GM21576 (cell line): ENCODE results near the gene ARHGEF7.

ENCODE experiments used
- ATAC-seq: cut with Tn5 transposase; IDR thresholded peaks from one replicate; pipeline ENCODE4 v1.9.1; 2021; ENCODE audit warnings: mild to moderate bottlenecking, moderate library complexity; ENCODE audit not compliant: unreplicated experiment

ARHGEF7 gene

DNA sequence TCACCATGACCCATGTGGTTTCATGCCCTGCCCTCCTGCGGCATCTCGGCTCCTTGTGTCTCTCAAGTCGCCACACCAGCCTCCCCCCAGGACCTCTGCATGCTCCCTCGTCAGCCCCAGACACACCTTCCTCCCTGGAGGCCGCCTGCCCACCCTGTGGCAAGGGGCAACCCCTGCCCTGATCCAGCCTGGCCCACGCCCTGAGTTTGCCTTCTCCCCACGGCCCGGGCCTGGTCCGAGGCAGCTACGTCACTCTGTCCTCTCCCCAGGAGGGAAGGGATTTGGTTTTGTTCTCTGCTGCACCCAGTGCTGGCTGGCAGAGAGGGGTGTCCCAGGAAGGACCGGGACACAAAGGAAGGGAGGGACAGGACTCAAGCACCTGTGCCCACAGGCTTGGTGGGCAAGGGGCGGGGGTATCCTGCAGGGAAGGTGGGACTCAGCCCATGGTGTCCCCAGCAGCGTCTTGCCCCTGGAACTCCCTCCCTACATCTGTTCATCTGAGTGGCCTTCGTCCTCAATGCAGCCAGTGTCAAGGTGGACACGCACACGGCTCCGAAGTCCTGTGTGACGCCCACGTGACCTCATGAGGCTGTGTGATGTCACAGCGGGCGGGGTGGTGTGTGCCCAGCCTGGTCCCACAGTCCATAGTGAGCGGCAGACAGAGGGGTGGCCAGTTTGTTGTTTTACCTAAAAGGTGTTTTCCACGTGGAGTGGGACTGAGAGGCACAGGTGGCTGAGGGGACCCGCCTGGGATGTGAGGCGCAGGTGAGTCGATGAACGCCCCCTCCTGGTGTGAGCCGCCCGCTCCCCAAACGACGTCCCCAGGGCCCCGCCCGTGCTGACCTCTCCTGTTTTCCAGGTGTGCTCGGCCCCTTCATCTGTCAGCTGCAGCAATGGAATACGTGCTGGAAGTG lies 205.1 kb downstream of the ARHGEF7 start, which contains the start of gene TEX29:
TSS of gene TEX29 (plus strand) at position 645 of the 914 bp plus-strand sequence. CDS start at position 894, 249 bp downstream.
- no peak for ATAC-seq

DNA sequence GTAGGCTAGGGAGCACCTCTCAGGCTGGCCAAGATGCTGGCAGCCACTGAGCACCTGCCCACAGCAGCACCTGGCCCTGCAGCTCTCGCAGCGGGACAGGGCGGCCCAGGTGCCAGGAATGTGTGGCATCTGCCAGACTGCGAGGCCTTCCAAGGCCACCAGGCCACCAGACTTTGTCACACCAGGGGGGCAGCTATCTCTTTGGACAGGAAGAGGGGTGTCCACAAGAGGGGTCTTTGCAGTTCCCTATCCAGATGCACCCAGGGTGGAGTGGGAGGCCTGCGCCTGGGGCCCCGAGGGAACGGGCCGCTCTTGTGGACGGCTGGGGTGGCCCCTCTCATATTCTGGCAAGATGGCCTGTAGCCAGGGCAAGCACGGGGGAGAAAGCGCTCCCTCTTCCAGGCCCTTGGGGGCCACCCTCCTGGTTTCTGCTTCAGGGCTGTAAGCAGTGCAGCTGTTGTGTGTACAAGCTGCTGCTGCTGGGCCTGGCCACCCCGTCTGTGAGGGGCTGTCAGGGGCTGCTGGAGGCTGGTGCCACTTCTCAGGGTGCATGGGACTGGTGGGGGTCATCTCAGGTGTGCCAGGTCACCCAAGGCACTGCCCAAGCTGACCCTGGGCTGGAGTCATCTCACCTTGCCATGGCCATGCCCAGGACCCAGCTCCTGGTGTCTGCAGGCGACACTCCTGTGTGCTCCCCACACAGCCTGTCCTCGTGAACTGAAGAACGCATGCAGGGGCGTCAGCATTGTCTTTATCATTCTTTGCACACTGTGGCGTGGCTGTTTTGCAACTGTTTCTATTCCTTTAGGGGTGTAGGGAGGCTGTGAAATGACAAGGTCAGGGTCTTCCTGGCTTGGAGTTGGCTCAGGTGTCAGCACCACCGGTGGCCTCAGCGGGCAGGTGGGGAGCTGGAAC lies 207.1 kb downstream of the ARHGEF7 start:
- no peak for ATAC-seq

DNA sequence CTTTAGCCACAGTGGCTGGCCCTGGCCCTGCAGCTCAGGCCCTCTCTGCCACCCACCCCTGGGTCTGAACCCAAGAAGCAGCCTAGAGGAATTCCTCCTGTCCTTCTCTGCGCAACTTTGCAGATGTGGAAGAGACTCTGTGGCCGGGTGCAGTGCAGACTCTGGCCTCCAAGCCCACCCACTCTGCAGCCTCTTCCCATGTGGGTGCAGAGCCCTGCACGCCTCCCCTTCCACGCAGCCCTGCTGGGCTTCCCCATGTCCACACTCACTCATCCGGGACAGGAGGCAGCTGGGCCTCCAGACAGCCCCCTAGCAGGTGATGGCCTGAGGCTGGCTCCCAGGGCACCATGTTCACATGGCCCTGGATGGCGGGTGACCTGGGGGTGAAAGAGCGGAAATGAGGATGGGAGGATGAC lies 207.8 kb downstream of the ARHGEF7 start:
- no peak for ATAC-seq

DNA sequence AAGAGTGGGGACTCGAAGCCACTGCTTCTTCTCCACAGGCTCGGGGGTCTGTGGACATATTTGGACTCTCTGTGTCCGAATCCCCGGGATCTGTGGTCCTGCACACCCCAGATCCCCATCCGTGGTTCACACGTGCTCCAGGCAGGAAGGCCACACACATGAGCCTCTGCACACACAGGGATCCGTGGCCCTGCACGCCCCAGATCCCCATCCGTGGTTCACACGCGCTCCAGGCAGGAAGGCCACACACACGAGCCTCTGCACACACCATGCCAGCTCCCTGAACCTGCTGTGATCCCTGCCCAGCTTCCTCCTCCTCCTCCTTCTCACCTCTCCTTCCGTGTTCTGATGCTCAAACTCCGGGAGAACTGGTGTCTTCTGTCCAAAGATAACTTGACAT lies 208.4 kb downstream of the ARHGEF7 start:
- no peak for ATAC-seq

DNA sequence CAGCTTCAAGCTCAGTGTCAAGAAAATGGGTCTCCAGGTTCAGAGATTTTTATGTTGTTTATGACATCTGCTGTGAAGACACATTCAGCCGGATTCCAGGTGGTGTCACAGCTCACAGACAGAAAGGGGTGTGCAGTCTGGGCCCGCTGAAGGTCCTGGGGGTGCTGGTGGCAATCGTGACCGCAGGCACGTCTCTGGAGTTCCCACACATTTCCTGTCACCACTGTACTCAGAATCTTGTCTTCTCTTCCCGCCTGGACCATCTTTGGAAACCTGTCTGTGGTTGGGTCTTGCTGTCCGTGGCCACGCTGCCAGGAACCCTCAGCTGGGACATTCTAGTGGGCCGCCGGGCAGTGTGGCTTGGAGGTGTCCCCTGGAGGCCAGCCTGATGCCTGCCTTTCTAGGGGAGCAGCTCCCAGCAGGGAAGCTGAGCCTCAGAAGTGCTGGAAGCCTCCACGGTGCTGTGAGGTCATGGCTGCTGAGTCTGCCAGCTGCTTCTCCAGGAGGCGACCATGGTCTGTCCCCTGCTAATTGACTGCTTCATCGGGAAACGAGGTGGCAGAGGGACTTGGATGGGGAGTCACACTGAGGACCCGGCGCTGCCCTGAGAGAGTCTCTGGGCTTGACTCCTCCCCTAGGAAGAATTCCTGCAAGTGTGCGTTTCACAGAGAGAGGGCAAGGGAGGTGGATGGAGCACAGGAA lies 209.0 kb downstream of the ARHGEF7 start:
- ATAC-seq, result no peak

DNA sequence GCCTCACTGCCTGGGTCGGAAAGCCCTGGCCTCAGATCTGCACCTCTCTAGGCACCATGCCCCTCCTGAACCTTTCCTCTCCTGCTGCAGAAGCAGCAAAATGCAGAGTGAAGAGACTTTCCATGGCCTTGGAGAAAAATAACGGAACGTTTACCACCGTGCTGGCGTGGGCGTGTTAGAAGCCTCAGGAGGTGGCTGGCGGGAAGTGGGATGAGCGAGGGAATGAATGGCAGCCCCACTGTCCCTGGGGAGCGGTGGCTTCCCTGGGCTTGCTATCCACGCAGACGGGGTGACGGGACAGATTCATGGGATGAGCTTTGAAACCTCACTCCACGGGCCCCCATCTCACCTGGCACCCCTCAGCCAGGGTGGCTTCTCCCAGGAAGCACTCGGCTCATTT lies 209.6 kb downstream of the ARHGEF7 start:
- ATAC-seq, result no peak

DNA sequence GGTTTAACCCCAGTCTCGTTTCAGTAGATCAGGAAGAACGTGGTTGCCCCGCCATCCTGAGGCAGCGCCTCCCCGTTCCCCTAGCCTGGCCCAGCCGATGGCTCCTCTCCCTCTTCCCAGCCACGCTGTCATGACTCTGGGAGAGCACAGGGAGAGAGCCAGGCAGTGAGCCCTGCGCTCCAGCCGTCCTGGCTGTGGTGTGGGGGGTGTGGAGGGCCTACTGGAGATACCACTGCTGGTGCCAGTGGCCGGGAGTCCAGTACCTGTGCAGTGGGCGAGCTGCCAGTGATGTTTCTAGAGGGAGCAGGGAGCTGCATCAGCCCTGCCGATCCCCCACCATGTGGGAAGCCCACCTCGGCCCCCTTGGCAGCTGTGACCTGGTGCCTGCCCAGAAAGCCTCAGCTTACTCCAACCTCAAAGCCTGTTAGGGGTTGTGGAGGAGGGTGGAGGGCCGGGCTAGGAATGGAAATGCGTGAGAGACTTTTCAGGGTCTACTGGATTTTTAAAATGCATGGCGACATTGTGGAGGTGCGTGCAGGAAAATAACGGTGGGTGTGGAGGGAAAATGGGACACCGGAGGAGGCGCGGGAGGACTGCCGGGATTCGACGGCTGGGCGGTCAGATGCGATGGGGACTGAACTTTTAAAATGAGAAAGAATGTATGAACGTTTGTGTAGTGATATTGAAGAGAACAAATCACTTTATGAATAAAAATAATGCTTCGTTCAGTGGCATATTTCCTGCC lies 210.2 kb downstream of the ARHGEF7 start:
- no peak for ATAC-seq

DNA sequence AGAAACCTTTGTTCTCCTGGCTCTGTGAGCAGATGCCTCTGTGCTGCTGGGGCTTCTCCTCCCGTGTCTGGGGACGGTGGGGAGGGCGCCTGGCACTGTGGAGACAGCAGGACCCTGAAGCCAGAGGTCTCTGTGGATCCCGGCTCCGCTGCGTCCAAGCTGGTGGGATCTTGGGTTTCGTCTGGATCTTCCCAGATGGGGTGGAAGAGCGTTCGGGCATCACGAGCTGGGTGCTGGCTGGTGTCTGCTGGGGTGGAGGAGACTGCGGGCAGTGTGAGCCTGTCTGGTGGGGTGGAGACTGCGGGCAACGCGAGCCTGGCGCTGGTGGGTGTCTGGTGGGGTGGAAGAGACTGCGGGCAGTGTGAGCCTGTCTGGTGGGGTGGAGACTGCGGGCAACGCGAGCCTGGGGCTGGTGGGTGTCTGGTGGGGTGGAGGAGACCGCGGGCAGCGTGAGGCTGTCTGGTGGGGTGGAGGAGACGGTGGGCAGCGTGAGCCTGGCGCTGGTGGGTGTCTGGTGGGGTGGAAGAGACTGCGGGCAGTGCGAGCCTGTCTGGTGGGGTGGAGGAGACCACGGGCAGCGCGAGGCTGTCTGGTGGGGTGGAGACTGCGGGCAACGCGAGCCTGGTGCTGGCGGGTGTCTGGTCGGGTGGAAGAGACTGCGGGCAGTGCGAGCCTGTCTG lies 211.0 kb downstream of the ARHGEF7 start:
- ATAC-seq, result no peak

DNA sequence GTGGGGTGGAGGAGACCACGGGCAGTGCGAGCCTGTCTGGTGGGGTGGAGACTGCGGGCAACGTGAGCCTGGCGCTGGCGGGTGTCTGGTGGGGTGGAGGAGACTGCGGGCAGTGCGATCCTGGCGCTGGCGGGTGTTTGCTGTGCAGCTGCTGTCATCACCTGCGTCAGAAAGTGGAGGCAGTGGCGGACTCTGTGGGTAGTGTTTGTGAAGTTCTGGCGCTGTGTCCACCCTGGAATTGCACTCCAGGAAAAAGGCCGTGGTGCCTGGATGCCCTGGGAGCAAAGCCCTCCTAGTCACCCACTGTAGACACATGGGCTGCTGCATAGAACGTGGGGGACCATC lies 211.5 kb downstream of the ARHGEF7 start:
- no peak for ATAC-seq

DNA sequence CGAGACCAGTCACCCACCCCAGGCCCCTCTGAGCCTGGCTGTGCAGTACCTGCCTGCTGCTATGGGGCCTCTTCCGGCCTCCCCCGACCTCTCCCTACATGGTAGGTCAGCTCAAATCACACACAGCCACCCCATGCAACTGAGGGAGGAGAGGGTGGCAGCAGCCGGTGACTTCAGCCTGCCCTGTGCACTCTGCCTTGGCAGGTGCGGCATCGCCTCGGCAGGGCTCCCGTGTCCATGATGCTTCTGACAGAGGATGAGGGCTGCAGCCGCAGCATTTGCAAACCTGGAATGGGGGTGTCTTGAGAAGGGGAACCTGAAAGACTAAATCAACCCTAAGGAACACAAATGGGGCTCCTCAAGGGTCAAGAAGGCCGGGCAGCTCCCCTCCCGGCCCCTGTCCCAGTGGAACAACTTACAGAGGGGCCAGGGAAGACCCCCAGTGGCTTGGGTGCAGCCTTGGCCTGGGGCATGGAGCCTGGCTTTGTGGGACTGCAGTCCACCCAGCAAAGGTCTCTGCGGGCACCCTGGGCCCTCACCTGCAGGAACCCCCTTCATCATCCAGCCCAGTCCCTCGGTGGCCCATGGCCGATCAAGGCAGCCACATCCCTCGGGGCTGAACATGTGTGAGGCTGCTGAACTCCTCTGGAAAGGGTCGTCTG lies 212.0 kb downstream of the ARHGEF7 start:
- ATAC-seq, result no peak

DNA sequence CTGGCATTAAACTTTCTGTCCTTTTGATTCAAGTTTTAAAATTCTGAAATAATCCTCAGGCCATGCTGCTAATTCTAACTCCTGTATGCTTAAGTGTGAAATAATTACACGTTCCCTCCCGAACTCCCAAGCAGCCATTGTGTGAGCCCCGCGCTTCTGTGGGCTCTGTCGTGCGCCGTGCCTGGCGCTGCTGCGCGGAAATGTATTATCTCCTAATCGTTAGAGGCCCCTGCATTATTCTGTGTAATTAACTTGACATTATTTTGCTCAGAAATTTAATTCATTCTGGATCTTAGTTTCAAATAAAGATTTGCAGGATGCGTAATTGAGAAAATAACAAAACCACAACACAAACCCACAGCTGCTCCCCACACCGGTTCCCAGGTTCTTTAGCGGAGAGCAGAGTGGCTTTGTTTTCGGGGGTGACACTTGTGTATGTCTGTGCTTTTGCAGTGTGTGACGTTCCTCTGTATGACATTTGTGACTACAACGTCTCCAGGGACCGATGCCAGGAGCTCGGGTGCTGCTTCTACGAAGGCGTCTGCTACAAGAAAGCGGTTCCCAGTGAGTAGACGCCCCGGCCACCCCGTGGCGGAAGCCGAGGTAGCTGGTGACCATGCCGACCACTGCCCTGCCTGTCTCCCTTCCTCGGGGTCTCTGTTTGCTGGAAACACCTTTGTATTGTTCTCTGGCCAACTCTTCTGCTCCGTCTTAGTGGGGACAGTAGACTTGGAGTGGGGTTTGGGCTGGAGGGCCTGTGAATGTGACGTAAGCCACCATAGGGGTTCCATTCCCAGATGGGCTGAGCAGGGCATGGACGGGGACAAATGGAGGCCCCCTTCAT lies 212.8 kb downstream of the ARHGEF7 start:
- no peak for ATAC-seq

DNA sequence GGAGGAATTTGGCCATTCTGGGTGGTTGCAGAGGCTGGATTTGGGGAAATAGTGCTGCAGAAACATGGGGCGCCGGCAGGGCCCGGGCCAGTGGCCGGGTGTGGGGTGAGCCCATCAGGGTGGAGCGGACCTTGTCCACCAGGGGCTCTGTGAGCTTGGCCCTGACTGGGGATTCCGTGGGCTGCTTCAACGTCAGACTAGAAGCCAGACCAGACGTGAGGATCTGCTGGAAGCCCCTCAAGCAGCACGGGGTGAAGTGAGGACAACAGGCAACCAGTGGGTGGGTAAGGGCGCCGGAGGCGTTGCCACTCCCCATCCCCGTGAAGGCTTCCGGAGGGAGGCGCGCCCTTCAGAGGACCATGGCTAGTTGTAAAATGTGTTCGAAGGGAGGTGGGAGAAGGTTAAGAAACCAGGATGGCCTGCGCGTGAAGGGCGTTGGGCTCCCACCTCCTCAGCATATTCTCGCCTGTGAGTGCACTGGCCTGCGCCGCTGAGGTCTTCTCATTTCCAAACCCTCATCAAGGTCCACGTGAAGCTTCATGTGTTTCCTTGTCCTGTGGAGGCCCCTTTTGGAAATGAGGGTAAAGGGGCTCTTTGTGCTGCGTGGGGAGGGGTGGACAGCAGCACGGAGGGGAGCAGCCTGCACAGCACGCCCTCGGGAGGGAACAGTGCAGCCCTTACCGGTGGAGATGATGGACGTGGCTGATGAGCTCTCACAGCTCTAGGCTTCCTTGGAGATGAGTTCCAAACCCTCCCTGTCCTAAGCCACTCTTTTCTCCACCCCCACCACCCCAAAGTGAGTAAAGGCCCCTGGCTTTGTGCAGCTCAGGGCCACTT lies 213.7 kb downstream of the ARHGEF7 start:
- ATAC-seq, result no peak

DNA sequence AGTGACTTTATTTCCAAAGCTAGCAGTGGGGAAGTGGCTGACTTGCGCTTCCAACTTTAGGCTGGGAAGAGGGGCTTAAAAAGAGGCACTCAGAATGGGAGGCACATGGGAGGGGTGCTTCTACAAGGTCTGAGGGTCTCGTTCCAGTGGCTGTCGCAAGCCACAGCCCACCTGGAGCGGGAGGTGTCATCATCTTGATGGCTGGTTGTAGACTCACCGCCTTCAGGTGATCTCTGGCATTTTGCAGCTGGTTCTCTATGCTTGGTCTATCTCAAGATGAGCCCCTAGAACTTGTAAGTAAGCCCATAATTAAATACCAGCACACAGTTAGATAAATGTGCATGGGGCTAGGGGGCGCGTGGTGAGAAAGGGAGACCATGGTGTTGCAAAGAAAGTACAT lies 214.5 kb downstream of the ARHGEF7 start:
- no peak for ATAC-seq

DNA sequence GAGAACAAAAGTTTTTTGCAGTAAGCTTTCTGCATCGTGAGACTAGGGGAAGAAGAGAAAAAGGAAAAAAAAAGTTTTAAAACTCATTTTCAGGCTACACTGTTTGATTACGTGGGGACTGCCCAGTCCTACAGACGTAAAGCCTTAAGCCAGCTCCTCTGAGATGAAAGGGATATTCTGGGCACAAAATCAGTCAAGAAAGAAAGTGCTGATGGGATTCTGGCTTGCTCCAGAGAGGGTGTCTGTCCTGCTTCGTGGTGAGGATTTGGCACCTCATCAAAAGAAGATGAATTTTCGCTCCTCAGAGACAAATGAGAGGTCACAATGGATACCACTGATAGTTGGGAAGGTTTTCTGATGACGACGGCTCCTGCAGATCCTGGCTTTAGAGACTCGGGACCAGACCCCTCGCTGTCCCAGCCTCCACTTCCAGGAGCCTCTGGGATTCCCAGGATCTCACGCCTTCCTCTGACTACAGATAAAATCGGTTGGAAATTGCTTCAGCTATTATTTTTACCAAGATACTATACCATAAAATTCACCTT lies 215.0 kb downstream of the ARHGEF7 start:
- no peak for ATAC-seq

DNA sequence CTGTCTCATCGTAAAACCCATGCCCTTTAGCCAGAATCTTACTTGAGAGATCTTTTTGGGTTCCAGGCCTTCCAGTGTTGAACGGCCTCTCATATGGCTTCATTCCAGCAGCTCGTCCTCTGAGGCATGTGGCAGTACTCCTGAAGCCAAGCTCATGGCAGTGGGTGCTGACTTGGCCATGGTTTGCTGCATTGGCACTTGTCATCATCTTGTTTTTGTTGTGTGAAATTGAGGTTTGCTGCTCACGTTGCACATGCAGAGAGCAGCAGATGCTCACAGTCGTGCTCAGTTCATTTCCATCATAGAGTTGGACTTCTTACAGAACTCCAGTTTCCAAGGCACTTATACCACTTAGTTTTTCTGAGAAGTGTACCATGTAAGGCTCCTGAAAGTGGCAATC lies 220.2 kb downstream of the ARHGEF7 start:
- ATAC-seq, result no peak

DNA sequence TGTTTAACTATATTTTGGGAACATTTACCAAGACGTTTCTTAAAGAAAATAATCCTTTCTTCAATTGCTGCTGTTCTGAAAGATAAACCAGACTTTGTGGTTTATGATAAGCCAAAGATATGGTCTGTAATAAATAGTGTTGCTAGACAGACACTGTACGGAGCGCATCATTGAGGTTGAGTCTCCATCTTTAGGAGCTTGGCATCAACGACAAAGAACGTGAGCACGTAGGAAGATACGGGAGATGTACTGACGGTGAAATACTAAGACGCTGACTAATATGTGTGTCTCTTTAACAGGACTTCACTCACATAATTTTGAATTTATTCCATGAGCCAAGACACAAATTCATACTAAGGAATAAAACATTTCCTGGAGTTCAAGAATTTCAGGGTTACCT lies 221.6 kb downstream of the ARHGEF7 start:
- no peak for ATAC-seq

DNA sequence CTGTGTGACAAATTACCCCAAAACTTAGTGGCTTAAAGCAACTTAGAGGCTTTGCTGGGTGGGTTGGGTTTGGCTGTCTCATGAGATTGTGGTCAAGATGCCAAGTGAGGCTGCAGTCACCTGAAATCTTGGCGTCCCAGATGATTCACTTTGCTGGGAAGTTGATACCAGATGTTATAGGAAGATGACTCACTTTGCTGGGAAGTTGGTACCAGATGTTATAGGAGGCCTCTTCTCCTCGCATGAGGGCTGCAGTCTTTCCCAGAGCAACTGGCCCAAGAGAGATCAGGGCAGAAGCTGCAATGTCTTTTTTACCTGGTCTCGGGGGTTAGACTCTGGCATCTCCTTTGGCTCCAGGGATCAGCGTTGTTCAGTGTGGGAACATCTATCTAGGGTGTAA lies 222.1 kb downstream of the ARHGEF7 start:
- no peak for ATAC-seq
